ENCODE measurements around the gene SMPD2. TPM values are rescaled to one million over a fixed set of nuclear protein-coding genes. Genes with fewer than 3 reads are reported as not detected.

SMPD2 gene
- total and polyA plus RNA-seq, 2 donors (not counting 1 experiment from before 2014, with no cell fraction given) = 35.7 to 43.9 TPM

DNA sequence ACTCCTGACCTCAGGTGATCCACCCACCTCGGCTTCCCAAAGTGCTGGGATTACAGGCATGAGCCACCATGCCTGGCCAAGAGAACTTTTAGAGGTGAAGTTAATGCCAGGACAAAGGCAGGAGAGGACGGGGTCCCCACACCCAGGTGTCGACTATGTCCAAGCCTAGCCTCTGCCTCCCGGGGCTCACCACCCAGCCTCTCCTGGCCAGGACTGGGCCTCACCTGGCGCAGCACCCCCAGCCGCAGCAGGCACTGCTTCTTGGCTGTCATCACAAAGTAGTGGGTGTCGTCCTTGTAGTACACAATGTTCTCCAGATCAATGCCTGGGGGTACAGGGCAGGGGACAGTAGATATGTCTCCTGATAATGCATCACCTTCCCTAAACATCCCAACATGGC, 10.9 kb downstream of the SMPD2 start:
- H4K20me1 ChIP-seq (ENCODE audit: control insufficient read depth, insufficient read depth, low read length, poor library complexity, severe bottlenecking) = peaks cover 9% of the 10 kb centered on the region
- peak overlapping the region in 1 of 2 donors; percentile 98 for H3K27ac ChIP-seq (ENCODE audit: low read length in 2 of 2)
- no peaks in the 10 kb centered on the region for H3K9me3 ChIP-seq (ENCODE audit: control extremely low read depth in 1 of 3, control insufficient read depth in 2 of 3, insufficient read depth in 1 of 3, low read length in 2 of 3)
- peaks cover 0 to 38% of the 10 kb centered on the region in 2 experiments for H3K36me3 ChIP-seq (replicated peaks in 1 of 2; ENCODE audit: control extremely low read depth in 1 of 2, control insufficient read depth in 1 of 2, extremely low read depth in 1 of 2, insufficient read depth in 2 of 2, low read length in 1 of 2)
- Mint-ChIP-seq H3K4me3 (peak overlapping the region; percentile 37), H3K9me3 (ENCODE audit: insufficient read depth) (no peaks in the 10 kb centered on the region), H3K27me3 (no peaks in the 10 kb centered on the region), H3K27ac (peak overlapping the region; percentile 99), H3K4me1 (peaks cover 80% of the 10 kb centered on the region)
- WGBS (ENCODE audit: insufficient coverage) = 100% methylated on average over 6 of the region's 7 CpGs
- intact Hi-C loops (cut with micrococcal nuclease) = loop anchor here (10.0 kb wide), 2 partner anchors 753 to 1423 kb away; partner anchors contain the start of gene AMD1
- no peaks in the 10 kb centered on the region for H3K27me3 ChIP-seq (replicated peaks in 1 of 4; ENCODE audit: control extremely low read depth in 1 of 4, control insufficient read depth in 3 of 4, insufficient read depth in 4 of 4, low read length in 3 of 4)
- TF ChIP-seq, protein P1, sequence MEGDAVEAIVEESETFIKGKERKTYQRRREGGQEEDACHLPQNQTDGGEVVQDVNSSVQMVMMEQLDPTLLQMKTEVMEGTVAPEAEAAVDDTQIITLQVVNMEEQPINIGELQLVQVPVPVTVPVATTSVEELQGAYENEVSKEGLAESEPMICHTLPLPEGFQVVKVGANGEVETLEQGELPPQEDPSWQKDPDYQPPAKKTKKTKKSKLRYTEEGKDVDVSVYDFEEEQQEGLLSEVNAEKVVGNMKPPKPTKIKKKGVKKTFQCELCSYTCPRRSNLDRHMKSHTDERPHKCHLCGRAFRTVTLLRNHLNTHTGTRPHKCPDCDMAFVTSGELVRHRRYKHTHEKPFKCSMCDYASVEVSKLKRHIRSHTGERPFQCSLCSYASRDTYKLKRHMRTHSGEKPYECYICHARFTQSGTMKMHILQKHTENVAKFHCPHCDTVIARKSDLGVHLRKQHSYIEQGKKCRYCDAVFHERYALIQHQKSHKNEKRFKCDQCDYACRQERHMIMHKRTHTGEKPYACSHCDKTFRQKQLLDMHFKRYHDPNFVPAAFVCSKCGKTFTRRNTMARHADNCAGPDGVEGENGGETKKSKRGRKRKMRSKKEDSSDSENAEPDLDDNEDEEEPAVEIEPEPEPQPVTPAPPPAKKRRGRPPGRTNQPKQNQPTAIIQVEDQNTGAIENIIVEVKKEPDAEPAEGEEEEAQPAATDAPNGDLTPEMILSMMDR (IDR thresholded peaks at IDR 0.05) = no peak
- DNase-seq (peak; percentile 24), ATAC-seq (ENCODE audit: low read depth) (no peak)
- ChIA-PET CTCF (interaction anchor here (0.6 to 6.4 kb wide), 3 partner anchors 11 to 69 kb away, joined by 4 to 55 read pairs (median 4); partner anchors contain the start of genes CD164, PPIL6 and SMPD2), POLR2A (interaction anchor here (3.7 to 5.5 kb wide), 2 partner anchors 7 to 10 kb away, joined by 21 to 26 read pairs; partner anchors contain the start of genes PPIL6 and SMPD2)
- H3K9ac ChIP-seq (ENCODE audit: low read length) = no peak overlapping the region
- H3K79me2 ChIP-seq (ENCODE audit: control insufficient read depth, insufficient read depth, low read length) = peaks cover 43% of the 10 kb centered on the region
- H2AFZ ChIP-seq (ENCODE audit: insufficient read depth, low read depth, low read length, poor library complexity, severe bottlenecking) = no peak overlapping the region
- no peak overlapping the region for H3K4me3 ChIP-seq (ENCODE audit: control extremely low read depth in 1 of 5, extremely low read depth in 1 of 5, insufficient read depth in 1 of 5, low read depth in 2 of 5, low read length in 4 of 5)
- peak overlapping the region; percentile 14 for H3K4me2 ChIP-seq (replicated peaks; ENCODE audit: low read depth, low read length, poor library complexity, severe bottlenecking)
- peaks cover 73 to 80% of the 10 kb centered on the region in 2 donors for H3K4me1 ChIP-seq (ENCODE audit: control insufficient read depth in 2 of 2, insufficient read depth in 2 of 2, low read length in 2 of 2)

DNA sequence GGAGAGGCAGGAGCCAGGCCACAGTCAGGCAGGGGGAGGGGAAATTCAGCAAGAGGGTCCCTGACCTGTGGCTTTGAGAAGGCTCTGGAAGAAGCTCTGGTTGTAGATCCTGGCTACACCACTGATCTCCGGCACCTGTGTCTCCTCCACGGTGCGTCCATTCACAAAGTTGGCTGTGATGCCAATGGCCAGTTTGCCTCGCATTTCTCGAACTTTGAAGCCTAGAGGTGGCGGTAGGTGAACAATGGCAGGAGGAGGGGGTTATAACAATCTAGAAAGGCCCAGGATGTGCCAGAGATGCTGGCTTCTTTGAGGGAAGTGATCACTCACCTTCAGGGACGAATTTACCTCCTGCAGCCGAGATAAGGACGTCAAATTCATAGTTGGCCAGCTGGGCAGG, 11.7 kb downstream of the SMPD2 start:
- Histone ChIP-seq H3K4me2 (replicated peaks; ENCODE audit: low read depth, low read length, poor library complexity, severe bottlenecking) (peak overlapping the region; percentile 4), H3K9ac (ENCODE audit: low read length) (no peak overlapping the region), H3K36me3 (replicated peaks in 1 of 2; ENCODE audit: control extremely low read depth in 1 of 2, control insufficient read depth in 1 of 2, extremely low read depth in 1 of 2, insufficient read depth in 2 of 2, low read length in 1 of 2) (peaks cover 0 to 35% of the 10 kb centered on the region in 2 experiments), H3K4me1 (ENCODE audit: control insufficient read depth in 2 of 2, insufficient read depth in 2 of 2, low read length in 2 of 2) (peaks cover 81 to 84% of the 10 kb centered on the region in 2 donors), H3K9me3 (ENCODE audit: control extremely low read depth in 1 of 3, control insufficient read depth in 2 of 3, insufficient read depth in 1 of 3, low read length in 2 of 3) (no peaks in the 10 kb centered on the region), H3K4me3 (ENCODE audit: control extremely low read depth in 1 of 5, extremely low read depth in 1 of 5, insufficient read depth in 1 of 5, low read depth in 2 of 5, low read length in 4 of 5) (no peak overlapping the region), H3K27ac (ENCODE audit: low read length in 2 of 2) (peak overlapping the region in 1 of 2 donors; percentile 98), H3K79me2 (ENCODE audit: control insufficient read depth, insufficient read depth, low read length) (peaks cover 47% of the 10 kb centered on the region), H2AFZ (ENCODE audit: insufficient read depth, low read depth, low read length, poor library complexity, severe bottlenecking) (no peak overlapping the region), H3K27me3 (replicated peaks in 1 of 4; ENCODE audit: control extremely low read depth in 1 of 4, control insufficient read depth in 3 of 4, insufficient read depth in 4 of 4, low read length in 3 of 4) (no peaks in the 10 kb centered on the region), H4K20me1 (ENCODE audit: control insufficient read depth, insufficient read depth, low read length, poor library complexity, severe bottlenecking) (peaks cover 9% of the 10 kb centered on the region)
- H3K4me1 Mint-ChIP-seq = peaks cover 85% of the 10 kb centered on the region
- peak overlapping the region; percentile 99 for H3K27ac Mint-ChIP-seq
- ChIA-PET POLR2A (interaction anchor here (0.7 to 5.5 kb wide), 3 partner anchors 8 to 11 kb away, joined by 3 to 26 read pairs (median 21); partner anchors contain the start of genes PPIL6 and SMPD2), CTCF (interaction anchor here (1.2 to 6.4 kb wide), 2 partner anchors 12 to 70 kb away, joined by 4 to 55 read pairs; partner anchors contain the start of genes CD164, PPIL6 and SMPD2)
- no peak for DNase-seq
- H3K4me3 Mint-ChIP-seq = peak overlapping the region; percentile 52
- intact Hi-C loops (cut with micrococcal nuclease) = loop anchor here (10.0 kb wide), 2 partner anchors 753 to 1423 kb away; partner anchors contain the start of gene AMD1
- no peaks in the 10 kb centered on the region for H3K9me3 Mint-ChIP-seq (ENCODE audit: insufficient read depth)
- ATAC-seq (ENCODE audit: low read depth) = no peak
- no peaks in the 10 kb centered on the region for H3K27me3 Mint-ChIP-seq
- 97% methylated on average over 8 of the region's 9 CpGs for WGBS (ENCODE audit: insufficient coverage)
- TF ChIP-seq, protein P1 (IDR thresholded peaks at IDR 0.05) = no peak
- no peak for TF ChIP-seq EZH2 (IDR thresholded peaks at IDR 0.05; ENCODE audit: borderline replicate concordance, insufficient read depth, low read depth, low read length, poor library complexity, severe bottlenecking)
